Gastrocnemius medialis (tissue), 4 donors: ENCODE results near the gene HTT.

Experiments used
- CTCF ChIP-seq, 5 experiments: fragments of 450-650 bp in 3 of 5; fragments of 200-600 bp in 2 of 5; sonication (generic) in 2 of 5; IDR thresholded peaks in 4 of 5; conservative IDR thresholded peaks in 1 of 5; 1 replicate in 4 of 5; 2 replicates in 1 of 5; pipeline ENCODE4 v1.5.1; 2016 to 2019; ENCODE audit warnings: antibody characterized with exemption in 5 of 5, mild to moderate bottlenecking in 3 of 5, moderate library complexity in 3 of 5
- POLR2A ChIP-seq, 2 donors: fragments of 450-650 bp; IDR thresholded peaks; one replicate each; pipeline ENCODE4 v1.6.1; 2017; ENCODE audit warnings: antibody characterized with exemption in 2 of 2, mild to moderate bottlenecking in 2 of 2, moderate library complexity in 2 of 2

GRCh38 chr4:3286335-3287175 is 212.1 kb downstream of the HTT start:
- TF ChIP-seq POLR2A (IDR thresholded peaks at IDR 0.05) (no peak), CTCF (IDR thresholded peaks at IDR 0.05 in 4 of 5, conservative IDR thresholded peaks at IDR 0.05 in 1 of 5) (no peak)
